AG04449 (cell line): Measurements from ENCODE around the gene LDHD.

Experiments used
- CTCF ChIA-PET: fragments of 350-600 bp; formaldehyde crosslinking; extraction: SDS; loops from one replicate; lab custom pipeline; 2021; ENCODE audit warnings: antibody characterized with exemption; lab: Yijun Ruan, JAX
- POLR2A ChIA-PET: fragments of 400-600, 350-600 bp; formaldehyde crosslinking; extraction: SDS; loops from one replicate; lab custom pipeline; 2020; ENCODE audit warnings: antibody characterized with exemption, inconsistent platforms; lab: Yijun Ruan, JAX
- DNase-seq: peaks from one replicate; pipeline ENCODE4 v3.0.0-alpha.2; 2010; ENCODE audit warnings: low read depth, low spot score
- H3K4me3 ChIP-seq: 2 replicates; pipeline ENCODE4 v1.5.1; 2011; ENCODE audit warnings: low read depth, mild to moderate bottlenecking, control low read depth, low read length
- TF ChIP-seq, protein P1 (sequence below): IDR thresholded peaks from one replicate; pipeline ENCODE4 v1.5.1; 2011; ENCODE audit warnings: mild to moderate bottlenecking, moderate library complexity, low read length, control low read depth, inconsistent platforms; ENCODE audit not compliant: insufficient read depth; ENCODE audit errors: missing control alignments

Gene LDHD

GRCh38 chr16:75106351-75107274, 10.0 kb downstream of the LDHD start:
- CTCF ChIA-PET = interaction anchor here (0.6 to 11.0 kb wide), 3 partner anchors 10 to 116 kb away, joined by 3 to 450 read pairs (median 3); partner anchors contain the start of genes WDR59 and ZNRF1
- POLR2A ChIA-PET = no interaction called here
- DNase-seq = no peak
- no peak overlapping the region for H3K4me3 ChIP-seq
- TF ChIP-seq, protein P1, sequence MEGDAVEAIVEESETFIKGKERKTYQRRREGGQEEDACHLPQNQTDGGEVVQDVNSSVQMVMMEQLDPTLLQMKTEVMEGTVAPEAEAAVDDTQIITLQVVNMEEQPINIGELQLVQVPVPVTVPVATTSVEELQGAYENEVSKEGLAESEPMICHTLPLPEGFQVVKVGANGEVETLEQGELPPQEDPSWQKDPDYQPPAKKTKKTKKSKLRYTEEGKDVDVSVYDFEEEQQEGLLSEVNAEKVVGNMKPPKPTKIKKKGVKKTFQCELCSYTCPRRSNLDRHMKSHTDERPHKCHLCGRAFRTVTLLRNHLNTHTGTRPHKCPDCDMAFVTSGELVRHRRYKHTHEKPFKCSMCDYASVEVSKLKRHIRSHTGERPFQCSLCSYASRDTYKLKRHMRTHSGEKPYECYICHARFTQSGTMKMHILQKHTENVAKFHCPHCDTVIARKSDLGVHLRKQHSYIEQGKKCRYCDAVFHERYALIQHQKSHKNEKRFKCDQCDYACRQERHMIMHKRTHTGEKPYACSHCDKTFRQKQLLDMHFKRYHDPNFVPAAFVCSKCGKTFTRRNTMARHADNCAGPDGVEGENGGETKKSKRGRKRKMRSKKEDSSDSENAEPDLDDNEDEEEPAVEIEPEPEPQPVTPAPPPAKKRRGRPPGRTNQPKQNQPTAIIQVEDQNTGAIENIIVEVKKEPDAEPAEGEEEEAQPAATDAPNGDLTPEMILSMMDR = no peak

DNA sequence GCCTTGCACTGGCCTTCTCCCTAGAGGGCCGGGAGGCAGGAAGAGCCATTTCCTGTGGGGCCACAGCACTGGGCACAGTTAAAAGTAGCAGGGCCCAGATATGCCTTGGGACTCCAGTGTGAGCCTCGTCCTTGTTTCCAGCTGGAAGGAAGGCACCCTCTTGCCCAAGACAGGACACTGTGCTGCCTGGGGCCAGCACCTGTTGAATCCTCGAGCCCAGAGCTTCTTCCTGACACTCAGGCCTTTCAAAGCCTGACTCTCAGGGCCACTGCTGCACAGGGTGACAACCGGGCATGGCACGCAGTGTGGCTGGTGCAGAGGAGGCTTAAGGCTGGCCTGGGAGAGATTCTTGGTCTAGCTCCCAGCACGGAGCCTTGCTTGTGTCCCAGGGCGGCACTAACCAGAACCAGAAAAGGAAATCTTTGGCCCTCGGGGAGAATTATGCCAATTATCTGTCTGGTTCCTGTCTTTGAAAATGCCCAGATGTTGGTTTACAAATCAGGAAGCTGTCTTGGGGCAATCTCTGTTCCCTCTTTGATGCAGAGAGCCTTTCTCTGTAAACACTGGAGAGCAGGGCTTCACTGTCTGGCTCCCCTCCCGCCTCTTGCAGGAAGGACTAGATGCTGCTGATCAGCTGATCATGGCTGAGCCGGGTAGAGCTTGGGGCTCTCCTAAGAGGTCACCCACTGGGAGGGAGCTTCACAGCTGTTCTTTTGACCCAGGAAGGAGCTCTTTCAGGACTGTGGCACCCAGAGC, 11.1 kb downstream of the LDHD start:
- no peak for DNase-seq
- POLR2A ChIA-PET = interaction anchor here (0.5 kb wide), 1 partner anchor 783 kb away, joined by 3 read pairs; no protein-coding TSS in a partner anchor
- TF ChIP-seq, protein P1 = no peak
- CTCF ChIA-PET = interaction anchor here (1.1 to 11.0 kb wide), 3 partner anchors 9 to 115 kb away, joined by 3 to 450 read pairs (median 3); partner anchors contain the start of genes WDR59 and ZNRF1
- no peak overlapping the region for H3K4me3 ChIP-seq

DNA sequence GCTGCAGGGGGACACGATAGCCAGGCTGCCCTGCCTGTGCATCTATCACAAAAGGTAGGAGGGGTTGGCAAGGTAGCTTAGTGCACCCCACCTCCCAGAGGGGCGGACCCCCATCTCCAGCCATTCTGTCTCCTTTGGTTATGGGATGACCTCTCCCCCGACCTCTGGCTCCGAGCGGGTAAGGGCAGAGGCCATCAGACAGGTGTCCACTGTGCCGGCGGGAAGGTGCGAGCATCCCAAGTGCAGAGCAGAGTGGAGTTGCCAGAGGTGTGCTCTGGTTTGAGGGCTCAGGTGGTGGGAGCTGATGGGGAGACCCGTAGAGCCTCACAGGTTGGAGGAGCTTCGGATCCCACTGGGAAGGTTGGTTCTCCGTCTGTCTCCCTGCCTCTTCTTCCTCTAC, 11.7 kb downstream of the LDHD start:
- ChIA-PET CTCF (interaction anchor here (11.0 kb wide), 1 partner anchor 114 kb away, joined by 450 read pairs; the partner anchor contains the start of genes WDR59 and ZNRF1), POLR2A (no interaction called here)
- no peak for DNase-seq
- TF ChIP-seq, protein P1 = no peak
- H3K4me3 ChIP-seq = no peak overlapping the region

GRCh38 chr16:75103994-75104393, 12.6 kb downstream of the LDHD start:
- no peak for DNase-seq
- TF ChIP-seq, protein P1 = no peak
- ChIA-PET POLR2A (no interaction called here), CTCF (interaction anchor here (11.0 kb wide), 1 partner anchor 113 kb away, joined by 450 read pairs; the partner anchor contains the start of genes WDR59 and ZNRF1)
- no peak overlapping the region for H3K4me3 ChIP-seq

GRCh38 chr16:75102595-75102994, 14.0 kb downstream of the LDHD start:
- TF ChIP-seq, protein P1 = no peak
- ChIA-PET POLR2A (no interaction called here), CTCF (interaction anchor here (1.7 to 9.1 kb wide), 2 partner anchors 8 to 104 kb away, joined by 7 to 73 read pairs; partner anchors contain the start of gene ZNRF1)
- no peak for DNase-seq
- H3K4me3 ChIP-seq = no peak overlapping the region
